Hepatocyte (in vitro differentiated cells): ENCODE results near the gene ERICH6. TPM values are rescaled to one million over a fixed set of nuclear protein-coding genes. Genes with fewer than 3 reads are reported as not detected.

Experiments used
- DNase-seq: peaks from one replicate; pipeline ENCODE4 v3.0.0-alpha.2; 2016; ENCODE audit warnings: low spot score
- H2AFZ ChIP-seq: fragments of 200-600 bp; sonication (generic); 2 replicates; pipeline ENCODE4 v1.6.0; 2016; ENCODE audit warnings: antibody characterized with exemption, mild to moderate bottlenecking
- H3K27ac ChIP-seq: fragments of 200-600 bp; sonication (generic); 2 replicates; pipeline ENCODE4 v1.5.1; 2016; ENCODE audit warnings: mild to moderate bottlenecking
- H3K27me3 ChIP-seq: fragments of 200-600 bp; sonication (generic); 2 replicates; pipeline ENCODE4 v1.6.1; 2016
- H3K36me3 ChIP-seq: fragments of 200-600 bp; sonication (generic); replicated peaks from 2 replicates; pipeline ENCODE4 v1.5.1; 2016; ENCODE audit warnings: low read depth; ENCODE audit not compliant: insufficient read depth
- H3K4me1 ChIP-seq: fragments of 200-600 bp; sonication (generic); 2 replicates; pipeline ENCODE4 v1.5.1; 2016; ENCODE audit warnings: mild to moderate bottlenecking, moderate library complexity; ENCODE audit not compliant: insufficient read depth
- H3K4me2 ChIP-seq: fragments of 200-600 bp; sonication (generic); 2 replicates; pipeline ENCODE4 v1.6.0; 2016
- H3K4me3 ChIP-seq: fragments of 200-600 bp; sonication (generic); 2 replicates; pipeline ENCODE4 v1.5.1; 2016; ENCODE audit warnings: mild to moderate bottlenecking
- H3K79me2 ChIP-seq: fragments of 200-600 bp; sonication (generic); 2 replicates; pipeline ENCODE4 v1.6.0; 2017; ENCODE audit warnings: mild to moderate bottlenecking
- H3K9me2 ChIP-seq: fragments of 200-600 bp; sonication (generic); replicated peaks from 2 replicates; pipeline ENCODE4 v1.6.0; 2017; ENCODE audit warnings: mild to moderate bottlenecking; ENCODE audit not compliant: insufficient read depth
- H3K9me3 ChIP-seq: fragments of 200-600 bp; sonication (generic); 2 replicates; pipeline ENCODE4 v1.5.1; 2016; ENCODE audit warnings: low read depth, mild to moderate bottlenecking
- H4K20me1 ChIP-seq: fragments of 200-600 bp; sonication (generic); 2 replicates; pipeline ENCODE4 v1.6.0; 2016; ENCODE audit warnings: mild to moderate bottlenecking; ENCODE audit not compliant: insufficient read depth, poor library complexity, severe bottlenecking
- CTCF ChIP-seq: fragments of 200-600 bp; sonication (generic); IDR thresholded peaks from 2 replicates; pipeline ENCODE4 v1.5.1; 2016; ENCODE audit warnings: antibody characterized with exemption, mild to moderate bottlenecking; ENCODE audit not compliant: poor library complexity
- EZH2 ChIP-seq: fragments of 200-600 bp; sonication (generic); IDR thresholded peaks from 2 replicates; pipeline ENCODE4 v1.6.1; 2016; ENCODE audit warnings: antibody characterized with exemption, mild to moderate bottlenecking, borderline replicate concordance
- EZH2phosphoT487 ChIP-seq: fragments of 200-600 bp; sonication (generic); IDR thresholded peaks from one replicate; pipeline ENCODE4 v1.6.1; 2018; ENCODE audit warnings: antibody characterized with exemption, mild to moderate bottlenecking, low read depth, moderate library complexity; ENCODE audit not compliant: unreplicated experiment, severe bottlenecking
- WGBS: methylation state at CpG from one replicate; pipeline ENCODE4 v1.1.6; 2016; ENCODE audit warnings: low lambda C conversion rate; ENCODE audit errors: missing lambda C conversion rate; 5-methylcytosine and 5-hydroxymethylcytosine counted together
- polyA plus RNA-seq: library from polyadenylated mRNA; unstranded; fragments of >200 nt; fragmentation: Nextera tagmentation; extraction: Ambion mirVana; gene quantifications from 2 replicates; pipeline ENCODE4 v1.2.1, GENCODE V29; 2016
- total RNA-seq: library from RNA; depleted of rRNA; stranded (reverse); fragments of >200 nt; gene quantifications from 2 replicates; pipeline ENCODE4 v1.2.3, GENCODE V29; 2014

The ERICH6 gene
- total and polyA plus RNA-seq, 2 experiments from 2014 or later: not detected

- Histone ChIP-seq H3K4me2 (no peak overlapping the region), H3K27ac (no peak overlapping the region), H4K20me1 (peaks cover 3% of the 10 kb centered on the region), H3K36me3 (no peaks in the 10 kb centered on the region), H3K4me3 (no peak overlapping the region), H3K9me2 (no peaks in the 10 kb centered on the region), H2AFZ (no peak overlapping the region), H3K9me3 (no peaks in the 10 kb centered on the region), H3K27me3 (no peaks in the 10 kb centered on the region), H3K79me2 (peaks cover 67% of the 10 kb centered on the region), H3K4me1 (peaks cover 46% of the 10 kb centered on the region)
- 75% methylated on average over 5 of the region's 5 CpGs for WGBS
- TF ChIP-seq CTCF (no peak), EZH2phosphoT487 (no peak), EZH2 (no peak)
- DNase-seq: no peak
Observed at GRCh38 chr3:150741497-150742140, 37.9 kb upstream of the ERICH6 start.

GRCh38 chr3:150740733-150741496 lies 37.2 kb upstream of the ERICH6 start:
- Histone ChIP-seq H3K4me1 (peaks cover 46% of the 10 kb centered on the region), H3K9me3 (no peaks in the 10 kb centered on the region), H4K20me1 (peaks cover 3% of the 10 kb centered on the region), H3K4me2 (no peak overlapping the region), H3K27me3 (no peaks in the 10 kb centered on the region), H3K9me2 (no peaks in the 10 kb centered on the region), H3K36me3 (no peaks in the 10 kb centered on the region), H2AFZ (no peak overlapping the region), H3K79me2 (peaks cover 60% of the 10 kb centered on the region), H3K27ac (peak overlapping the region; percentile 88), H3K4me3 (no peak overlapping the region)
- no peak for DNase-seq
- TF ChIP-seq EZH2: no peak
- TF ChIP-seq EZH2phosphoT487: no peak
- TF ChIP-seq CTCF: no peak
- WGBS: 91% methylated on average over 12 of the region's 12 CpGs

GRCh38 chr3:150739877-150740645 lies 36.3 kb upstream of the ERICH6 start:
- no peak overlapping the region for H3K4me3 ChIP-seq
- H2AFZ ChIP-seq: no peak overlapping the region
- peaks cover under 1% of the 10 kb centered on the region for H4K20me1 ChIP-seq
- DNase-seq: no peak
- peaks cover 52% of the 10 kb centered on the region for H3K79me2 ChIP-seq
- 91% methylated on average over 8 of the region's 8 CpGs for WGBS
- H3K4me1 ChIP-seq: peaks cover 45% of the 10 kb centered on the region
- H3K27me3 ChIP-seq: no peaks in the 10 kb centered on the region
- H3K36me3 ChIP-seq: no peaks in the 10 kb centered on the region
- peak overlapping the region; percentile 88 for H3K27ac ChIP-seq
- no peaks in the 10 kb centered on the region for H3K9me2 ChIP-seq
- H3K4me2 ChIP-seq: no peak overlapping the region
- TF ChIP-seq EZH2: no peak
- TF ChIP-seq EZH2phosphoT487: no peak
- no peak for TF ChIP-seq CTCF
- H3K9me3 ChIP-seq: no peaks in the 10 kb centered on the region
